Right lobe of liver (tissue), 6 donors: ENCODE measurements around the gene POLR1G. TPM values are rescaled to one million over a fixed set of nuclear protein-coding genes. Genes with fewer than 3 reads are reported as not detected.
A peak's percentile ranks its signal among the peaks of the same experiment; 100 is the strongest.

Experiments used
- ATAC-seq, 4 donors: fragments of 200-7000 bp; cut with Tn5 transposase; one replicate each; pipeline ENCODE4 v1.9.1; 2020; ENCODE audit warnings: mild to moderate bottlenecking in 4 of 4, moderate library complexity in 4 of 4
- DNase-seq, 3 donors: peaks; one replicate each; pipeline ENCODE4 v3.0.0-alpha.2; 2020
- H3K27ac ChIP-seq, 3 donors: fragments of 200-600 bp; one replicate each; pipeline ENCODE4 v1.8.0; 2022
- H3K27me3 ChIP-seq, 2 donors: fragments of 200-600 bp; one replicate each; pipeline ENCODE4 v1.8.0; 2022
- H3K36me3 ChIP-seq, 4 donors: fragments of 200-600 bp; sonication (generic) in 1 of 4; one replicate each; pipeline versions ENCODE4 v1.5.1 to v1.8.0; 2017 to 2022; ENCODE audit warnings: control low read depth in 1 of 4
- H3K4me1 ChIP-seq, 4 donors: fragments of 200-600 bp; sonication (generic) in 1 of 4; one replicate each; pipeline versions ENCODE4 v1.5.1 to v1.8.0; 2017 to 2022; ENCODE audit warnings: control low read depth in 1 of 4
- H3K4me3 ChIP-seq, 3 donors: fragments of 200-600 bp; one replicate each; pipeline ENCODE4 v1.8.0; 2022
- H3K9me3 ChIP-seq, 4 donors: fragments of 200-600 bp; sonication (generic) in 1 of 4; one replicate each; pipeline versions ENCODE4 v1.5.1 to v1.8.0; 2017 to 2022; ENCODE audit warnings: control low read depth in 1 of 4
- POLR2A ChIP-seq: fragments of 450-650 bp; IDR thresholded peaks from one replicate; pipeline ENCODE4 v1.6.1; 2017; ENCODE audit warnings: antibody characterized with exemption, mild to moderate bottlenecking
- WGBS: methylation state at CpG from one replicate; pipeline ENCODE4 v1.1.6; 2018; ENCODE audit warnings: low coverage, low lambda C conversion rate; ENCODE audit not compliant: insufficient coverage; ENCODE audit errors: missing lambda C conversion rate; 5-methylcytosine and 5-hydroxymethylcytosine counted together
- intact Hi-C, 2 donors: fragments of 100-400 bp; cut with DNase I; formaldehyde crosslinking; loops; one replicate each; pipeline versions ENCODE4 v1.11.2 to v1.14.1; 2022
- microRNA-seq, 2 donors: library from miRNA; unstranded; fragments of <30 nt; microRNA quantifications; one replicate each; pipeline ENCODE4, GENCODE V29; 2019 to 2020
- small RNA-seq, 2 experiments: library from RNA; depleted of rRNA; stranded (forward); fragments of <200 nt; gene quantifications; one replicate each; pipeline ENCODE3, GENCODE V24; 2016
- total RNA-seq, 6 experiments: library from RNA; depleted of rRNA in 2 of 6; stranded (reverse); fragments of >200 nt in 2 of 6; fragmentation: NEBNext Ultra II Directional in 3 of 6; extraction: Animal tissue kit (Norgen Biotek cat#: 25700) in 3 of 6; gene quantifications; one replicate each; pipeline versions ENCODE4 v1.1.0 to v1.2.4, GENCODE V29; 2016 to 2023
- TF ChIP-seq, protein P1 (sequence below), 4 donors: fragments of 200-600 bp in 3 of 4; fragments of 450-650 bp in 1 of 4; IDR thresholded peaks; one replicate each; pipeline versions ENCODE4 v1.5.1 to v1.8.0; 2016 to 2022; ENCODE audit warnings: antibody characterized with exemption in 4 of 4, mild to moderate bottlenecking in 2 of 4
- donor health status: DM: no; HTN: yes; CAD: no.
- donor health status: DM: no; HTN: no; CAD: no.
- donor health status: DM: no; HTN: no; CAD: no.
- donor health status: DM: no; HTN: yes; CAD: no.
- donor health status: DM: no; HTN: yes; CAD: no.

POLR1G gene
- total RNA-seq, 6 experiments from 2014 or later = 1.3 to 4.5 (median 3.2) TPM

DNA sequence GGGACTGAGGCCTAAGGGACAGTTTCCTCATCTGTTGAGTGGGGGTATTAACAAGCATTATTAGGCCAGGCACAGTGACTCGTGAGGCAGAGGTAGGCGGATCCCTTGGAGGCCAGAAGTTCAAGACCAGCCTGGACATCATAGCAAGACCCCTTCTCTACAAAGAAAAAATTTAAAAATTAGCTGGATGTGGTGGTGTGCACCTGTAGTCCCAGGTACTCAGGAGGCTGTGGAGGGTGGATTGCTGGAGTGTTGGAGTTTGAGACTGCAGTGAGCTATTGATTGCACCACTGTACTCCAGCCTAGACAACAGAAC lies 50.0 kb downstream of the POLR1G start:
- ATAC-seq = no peak
- no peaks in the 10 kb centered on the region for H3K27me3 ChIP-seq
- H3K4me1 ChIP-seq = peaks cover 0 to 8% (median 0%) of the 10 kb centered on the region in 4 donors
- H3K36me3 ChIP-seq = no peaks in the 10 kb centered on the region
- TF ChIP-seq, protein P1, sequence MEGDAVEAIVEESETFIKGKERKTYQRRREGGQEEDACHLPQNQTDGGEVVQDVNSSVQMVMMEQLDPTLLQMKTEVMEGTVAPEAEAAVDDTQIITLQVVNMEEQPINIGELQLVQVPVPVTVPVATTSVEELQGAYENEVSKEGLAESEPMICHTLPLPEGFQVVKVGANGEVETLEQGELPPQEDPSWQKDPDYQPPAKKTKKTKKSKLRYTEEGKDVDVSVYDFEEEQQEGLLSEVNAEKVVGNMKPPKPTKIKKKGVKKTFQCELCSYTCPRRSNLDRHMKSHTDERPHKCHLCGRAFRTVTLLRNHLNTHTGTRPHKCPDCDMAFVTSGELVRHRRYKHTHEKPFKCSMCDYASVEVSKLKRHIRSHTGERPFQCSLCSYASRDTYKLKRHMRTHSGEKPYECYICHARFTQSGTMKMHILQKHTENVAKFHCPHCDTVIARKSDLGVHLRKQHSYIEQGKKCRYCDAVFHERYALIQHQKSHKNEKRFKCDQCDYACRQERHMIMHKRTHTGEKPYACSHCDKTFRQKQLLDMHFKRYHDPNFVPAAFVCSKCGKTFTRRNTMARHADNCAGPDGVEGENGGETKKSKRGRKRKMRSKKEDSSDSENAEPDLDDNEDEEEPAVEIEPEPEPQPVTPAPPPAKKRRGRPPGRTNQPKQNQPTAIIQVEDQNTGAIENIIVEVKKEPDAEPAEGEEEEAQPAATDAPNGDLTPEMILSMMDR (IDR thresholded peaks at IDR 0.05) = no peak
- no peak for TF ChIP-seq POLR2A
- H3K9me3 ChIP-seq = no peaks in the 10 kb centered on the region
- 71% methylated on average over 1 of the region's 2 CpGs for WGBS
- H3K4me3 ChIP-seq = no peak overlapping the region
- peak overlapping the region in 1 of 3 donors; percentile 52 for H3K27ac ChIP-seq
- intact Hi-C loops = no loop called here
- DNase-seq = no peak

DNA sequence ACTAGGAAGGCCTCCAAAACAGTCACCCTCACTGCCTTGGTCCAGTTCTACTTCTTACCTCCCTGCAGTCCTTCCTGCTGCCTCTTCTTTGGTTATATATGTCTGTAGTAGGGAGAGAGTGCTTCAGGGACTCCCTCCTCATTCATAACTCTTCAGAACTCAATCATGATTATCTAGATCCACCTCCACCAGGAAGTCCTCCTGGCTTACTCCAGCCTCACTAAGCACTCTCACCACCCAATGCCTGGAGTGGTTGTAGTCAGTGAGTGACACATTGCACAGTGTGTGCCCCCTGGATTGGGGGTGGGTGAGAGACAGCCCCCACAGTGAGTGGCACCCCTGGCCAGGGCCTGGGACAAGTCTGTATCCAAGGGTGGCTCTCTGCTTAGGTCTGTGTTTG lies 51.3 kb downstream of the POLR1G start:
- intact Hi-C loops = no loop called here

More for the DNA sequence above, 51.3 kb downstream of the POLR1G start:
- DNase-seq = no peak
- Histone ChIP-seq H3K4me1 (peaks cover 0 to 8% (median 0%) of the 10 kb centered on the region in 4 donors), H3K4me3 (no peak overlapping the region), H3K27ac (no peak overlapping the region), H3K36me3 (no peaks in the 10 kb centered on the region), H3K27me3 (no peaks in the 10 kb centered on the region), H3K9me3 (no peaks in the 10 kb centered on the region)
- ATAC-seq = no peak
- TF ChIP-seq, protein P1 (IDR thresholded peaks at IDR 0.05) = no peak
- TF ChIP-seq POLR2A = no peak

Small RNA genes lying within 50 kb of the gene (microRNA-seq; reads per million reads assigned to microRNA genes)
- gene MIR6088 = 0 reads per million in 2 donors

Small RNA genes lying within 50 kb of the gene (small RNA-seq; reads per million reads assigned to genes)
- 0 reads per million in 2 experiments for gene MIR6088

Other genes with a start within 250 kb of the POLR1G start
- gene NKPD1, start 245.7 kb upstream of the POLR1G start, total RNA-seq = under 1 TPM in 1 of 6 experiments, not detected in 5; 0.06 TPM
- 10 to 100 TPM; 13.1 to 33.3 (median 23.7) TPM for gene TRAPPC6A, start 228.4 kb upstream of the POLR1G start, total RNA-seq
- gene BLOC1S3, start 227.9 kb upstream of the POLR1G start, total RNA-seq = 10 to 100 TPM in 1 of 6 experiments, 1 to 10 TPM in 5; 4.7 to 17.0 (median 6.1) TPM
- 1 to 10 TPM; 1.8 to 6.9 (median 4.4) TPM for gene EXOC3L2, start 161.2 kb upstream of the POLR1G start, total RNA-seq
- gene MARK4, start 155.4 kb upstream of the POLR1G start, total RNA-seq = 10 to 100 TPM; 14.2 to 23.5 (median 17.5) TPM
- gene CKM, start 83.8 kb upstream of the POLR1G start, total RNA-seq = 10 to 100 TPM in 1 of 6 experiments, 1 to 10 TPM in 2, under 1 TPM in 2, not detected in 1; 0.42 to 25.6 (median 1.1) TPM
- gene KLC3, start 65.9 kb upstream of the POLR1G start, total RNA-seq = under 1 TPM in 2 of 6 experiments, not detected in 4; 0.22 to 0.26 TPM
- gene ERCC2, start 36.1 kb upstream of the POLR1G start, total RNA-seq = 10 to 100 TPM in 5 of 6 experiments, 1 to 10 TPM in 1; 9.8 to 13.7 (median 11.3) TPM
- 10 to 100 TPM in 4 of 6 experiments, 1 to 10 TPM in 2; 6.9 to 22.9 (median 14.6) TPM for gene PPP1R13L, start 1.6 kb upstream of the POLR1G start, total RNA-seq
- gene ERCC1, start 17.3 kb downstream of the POLR1G start, total RNA-seq = 10 to 100 TPM; 19.2 to 29.4 (median 22.6) TPM
- gene FOSB, start 61.4 kb downstream of the POLR1G start, total RNA-seq = 1 to 10 TPM in 1 of 6 experiments, under 1 TPM in 5; 0.19 to 1.2 (median 0.44) TPM
- 1 to 10 TPM; 1.5 to 7.2 (median 2.9) TPM for gene RTN2, start 90.4 kb downstream of the POLR1G start, total RNA-seq
- gene PPM1N, start 91.8 kb downstream of the POLR1G start, total RNA-seq = 1 to 10 TPM in 2 of 6 experiments, under 1 TPM in 3, not detected in 1; 0.32 to 2.0 (median 0.51) TPM
- gene VASP, start 100.8 kb downstream of the POLR1G start, total RNA-seq = 10 to 100 TPM; 19.4 to 64.1 (median 30.6) TPM
- gene OPA3, start 178.2 kb downstream of the POLR1G start, total RNA-seq = 10 to 100 TPM in 2 of 6 experiments, 1 to 10 TPM in 4; 6.7 to 18.1 (median 8.1) TPM
- gene GPR4, start 195.6 kb downstream of the POLR1G start, total RNA-seq = 1 to 10 TPM in 4 of 6 experiments, under 1 TPM in 2; 0.83 to 3.1 (median 1.3) TPM
- gene EML2, start 232.8 kb downstream of the POLR1G start, total RNA-seq = 10 to 100 TPM; 12.6 to 19.7 (median 13.8) TPM